Frontal cortex (tissue), 4 donors: ENCODE results near the gene KIF26B. TPM values are rescaled to one million over a fixed set of nuclear protein-coding genes. Genes with fewer than 3 reads are reported as not detected.

ENCODE experiments used
- DNase-seq, 2 donors: peaks; one replicate each; pipeline ENCODE4 v3.0.0; 2012; ENCODE audit warnings: low spot score in 2 of 2
- FAIRE-seq: peaks from 2 replicates; lab custom pipeline; 2012; peaks lifted over from hg19 to GRCh38; lab: Jason Lieb, UNC
- total RNA-seq: library from RNA; depleted of rRNA; stranded (reverse); fragments of >200 nt; gene quantifications from one replicate; pipeline ENCODE4 v1.2.3, GENCODE V29; 2014
- donor health status: control.
- donor health status: control.
- donor health status: control.

KIF26B gene
- total RNA-seq, 1 donor from 2014 or later: 11.4 TPM

DNA sequence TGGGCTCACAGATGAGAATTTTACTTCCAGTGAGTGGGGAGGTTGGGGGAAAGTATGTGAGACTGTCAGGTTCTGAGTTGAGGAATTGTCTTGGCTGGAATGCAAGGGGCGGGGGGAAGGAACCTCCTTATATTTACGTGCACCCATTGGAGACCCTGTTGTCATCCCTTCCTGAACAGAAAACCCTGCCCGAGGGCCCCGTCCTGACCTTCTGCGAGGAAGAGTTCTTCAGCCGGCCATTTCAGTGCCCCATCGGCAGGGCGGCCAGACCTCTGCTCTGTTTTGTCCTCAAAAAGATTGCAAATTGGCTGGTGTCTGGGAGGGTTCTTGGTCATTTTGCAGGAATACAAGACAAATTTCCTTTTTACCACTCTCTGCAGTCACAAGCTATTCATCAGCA, 7.1 kb downstream of the KIF26B start:
- DNase-seq: no peak
- FAIRE-seq: no peak

DNA sequence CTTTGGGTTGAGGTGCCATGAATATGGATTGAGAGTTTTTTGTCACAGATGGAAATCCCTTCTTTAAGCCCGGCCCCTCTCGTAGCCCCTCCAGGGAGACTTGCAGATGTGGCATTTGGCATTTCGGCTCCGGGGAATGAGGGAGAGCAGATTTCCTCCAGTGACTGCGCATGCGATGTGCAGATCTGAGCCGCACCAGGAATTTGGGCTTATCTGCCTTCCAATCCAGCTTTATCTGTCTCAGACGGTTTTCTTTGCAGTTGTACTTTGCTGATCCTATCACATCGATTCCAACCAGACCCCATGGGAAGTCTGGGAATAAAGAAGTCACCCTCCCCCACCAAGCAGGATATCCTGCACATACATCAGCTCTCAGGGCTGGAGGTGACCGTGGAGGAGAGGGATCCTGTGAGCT, 11.7 kb downstream of the KIF26B start:
- DNase-seq: no peak
- FAIRE-seq: no peak

DNA sequence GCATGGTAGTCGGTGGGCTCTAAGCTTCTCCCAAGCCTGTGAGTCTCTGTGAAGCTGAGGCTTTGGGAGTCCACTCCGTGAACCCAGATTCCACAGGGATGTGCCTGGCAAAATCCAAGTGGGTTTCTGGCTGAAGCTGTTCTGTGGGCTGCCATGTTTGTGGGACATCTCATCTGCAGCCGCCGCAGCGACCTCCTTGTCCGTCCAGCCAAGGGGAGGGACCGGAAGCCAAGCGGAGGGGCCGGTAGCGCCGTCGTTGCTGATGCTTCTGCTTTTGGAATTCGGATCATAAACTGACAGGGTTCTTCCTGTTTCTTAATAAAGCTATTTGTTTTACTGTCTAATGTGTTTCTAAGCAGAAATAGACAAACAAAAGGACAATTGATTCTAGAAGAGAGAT, 13.3 kb downstream of the KIF26B start:
- DNase-seq (no peak), FAIRE-seq (no peak)

DNA sequence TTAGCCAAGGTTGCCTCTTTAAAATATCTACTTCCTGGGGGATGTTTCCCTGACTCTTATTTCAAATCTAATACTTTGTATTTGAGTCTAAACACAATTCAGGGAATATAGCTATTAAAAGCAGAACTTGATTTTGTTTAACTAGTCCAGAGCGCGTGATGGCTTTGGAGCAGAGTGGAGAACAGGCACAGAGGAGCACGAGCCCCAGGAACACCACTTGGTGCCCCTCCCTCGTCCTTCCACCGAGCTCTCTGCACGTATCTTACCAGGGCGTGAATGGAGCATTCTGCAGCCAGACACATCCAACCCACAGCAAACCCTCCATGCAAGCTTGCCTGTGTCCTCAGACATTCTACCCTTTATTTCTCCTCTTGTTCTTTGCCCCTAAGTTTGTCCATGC, 14.1 kb downstream of the KIF26B start:
- FAIRE-seq: no peak

DNA sequence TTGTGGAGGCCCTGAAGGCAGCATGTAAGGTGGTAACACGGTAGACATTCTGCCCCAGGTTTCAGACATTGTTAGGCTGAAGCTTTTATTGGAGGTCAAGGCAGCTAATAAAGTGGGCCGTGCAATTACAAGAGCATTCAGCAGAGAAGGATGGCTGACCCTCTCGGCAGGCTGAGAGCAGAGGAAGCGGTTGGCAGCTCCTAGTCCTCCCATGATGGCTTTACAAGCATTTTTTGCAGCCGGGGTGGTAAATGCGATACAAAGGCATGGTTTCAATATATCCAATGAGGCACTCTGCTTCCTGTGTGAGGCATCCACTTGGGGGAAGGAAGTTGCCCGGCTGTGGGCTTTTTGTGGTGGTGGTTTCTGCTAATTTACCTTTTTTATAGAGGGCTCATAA, 14.6 kb downstream of the KIF26B start:
- FAIRE-seq: no peak
- DNase-seq: no peak

More for the DNA sequence above, 14.1 kb downstream of the KIF26B start:
- no peak for DNase-seq

DNA sequence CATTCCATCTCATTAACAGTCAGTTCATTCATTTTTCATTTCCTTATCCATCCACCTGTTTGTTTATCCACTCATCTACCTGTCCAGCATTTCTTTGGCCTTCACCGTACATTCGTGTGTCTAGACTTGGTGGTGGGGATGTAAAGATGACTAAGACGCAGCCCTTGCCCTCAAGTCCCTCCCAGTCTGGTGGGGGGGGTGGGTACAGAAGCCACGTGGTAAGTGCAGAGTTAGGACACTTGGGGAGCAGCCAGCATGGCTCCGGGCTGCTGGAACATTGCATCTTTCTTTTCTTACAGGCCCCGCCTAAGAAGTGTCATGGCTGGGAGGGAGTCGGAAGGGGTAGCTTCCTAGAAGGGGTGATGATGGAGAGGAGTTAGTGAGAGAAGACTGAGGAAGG, 17.2 kb downstream of the KIF26B start:
- FAIRE-seq (no peak), DNase-seq (no peak)

DNA sequence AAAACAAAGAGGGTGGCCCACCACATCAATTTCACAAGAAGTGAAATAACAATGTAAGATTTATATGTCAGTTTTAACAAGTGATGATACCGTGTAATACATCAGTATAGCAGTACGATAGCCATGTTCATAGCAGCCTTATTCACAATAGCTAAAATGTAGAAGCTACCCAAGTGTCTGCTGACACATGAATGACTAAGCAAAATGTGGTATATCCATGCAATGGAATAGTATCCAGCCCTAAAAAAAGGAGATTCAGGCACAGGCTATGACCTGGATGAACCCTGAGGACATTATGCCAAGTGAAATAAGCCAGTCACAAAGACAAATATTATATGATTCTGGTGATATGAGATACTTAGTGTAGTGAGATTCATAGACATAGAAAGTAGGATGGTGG, 18.0 kb downstream of the KIF26B start:
- DNase-seq (no peak), FAIRE-seq (no peak)

DNA sequence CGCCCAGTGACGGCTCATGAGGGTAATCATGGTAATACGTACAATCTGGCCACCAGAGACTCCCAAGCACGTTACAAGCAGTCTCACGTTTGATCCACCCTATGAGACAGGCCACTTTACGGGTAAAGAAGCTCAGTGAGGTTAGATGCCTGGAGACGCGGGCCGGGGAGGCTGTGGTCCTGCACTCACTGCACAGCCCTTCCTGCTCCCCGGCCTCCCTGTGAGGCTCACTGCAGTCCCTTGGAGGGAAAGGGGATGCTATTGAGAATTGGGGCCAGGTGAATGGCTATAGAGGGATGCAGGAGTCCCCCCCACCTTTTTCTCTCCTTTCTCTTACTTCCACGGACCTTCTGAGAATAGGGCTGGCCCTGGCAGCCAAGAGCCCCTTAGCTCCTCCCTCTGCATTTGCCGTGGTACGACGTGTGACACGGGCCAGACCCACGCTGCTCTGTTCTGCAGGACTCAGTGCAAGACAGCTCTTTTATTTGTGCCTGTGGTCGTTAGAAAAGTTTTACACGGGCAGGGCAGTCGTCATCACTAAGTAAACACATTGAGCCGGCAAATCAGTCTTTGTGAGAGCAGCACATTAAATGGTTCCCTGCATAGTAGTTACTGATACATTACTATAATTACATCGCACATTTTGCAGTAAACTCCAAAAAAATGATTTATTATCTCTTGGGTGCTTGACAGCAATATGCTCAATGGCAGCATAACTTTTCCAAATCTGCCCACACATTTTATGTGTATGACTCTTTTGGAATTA, 18.8 kb downstream of the KIF26B start:
- no peak for DNase-seq
- FAIRE-seq: no peak

DNA sequence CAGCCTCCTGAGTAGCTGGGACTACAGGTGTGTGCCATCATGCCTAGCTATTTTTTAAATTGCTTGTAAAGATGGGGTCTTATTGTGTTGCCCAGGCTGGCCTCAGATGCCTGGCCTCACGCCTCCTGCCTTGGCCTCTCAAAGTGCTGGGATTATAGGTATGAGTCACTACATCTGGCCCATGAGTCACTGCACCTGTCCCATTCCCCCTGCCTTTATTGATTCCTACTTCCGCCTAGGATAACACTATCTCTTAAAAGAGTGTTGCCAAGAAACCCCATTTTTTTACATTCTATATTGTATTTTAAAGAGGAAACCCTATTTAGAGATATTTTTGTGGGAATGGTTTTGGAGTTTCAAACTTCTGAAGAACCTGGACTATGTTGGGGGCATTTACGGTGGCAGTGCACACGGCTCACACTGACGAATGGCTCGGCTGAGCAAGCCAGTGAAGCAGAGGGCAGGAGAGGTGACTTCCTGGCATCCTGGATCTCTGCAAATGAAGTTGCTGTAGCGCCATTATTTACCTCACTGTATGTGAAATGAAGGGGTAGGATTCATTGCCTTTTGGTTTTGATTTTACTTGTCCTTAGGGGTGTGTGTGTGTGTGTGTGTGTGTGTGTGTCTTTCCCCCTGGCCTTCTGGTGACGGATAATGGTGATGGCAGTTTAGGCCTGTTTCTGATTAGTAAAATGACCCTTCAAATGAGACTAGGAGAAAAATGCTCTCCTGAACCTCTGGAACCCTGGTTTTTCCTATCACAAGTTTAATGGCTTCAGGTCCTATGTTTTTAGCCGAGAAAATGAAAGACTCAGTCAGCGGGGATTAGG, 22.5 kb downstream of the KIF26B start:
- FAIRE-seq (no peak), DNase-seq (no peak)

DNA sequence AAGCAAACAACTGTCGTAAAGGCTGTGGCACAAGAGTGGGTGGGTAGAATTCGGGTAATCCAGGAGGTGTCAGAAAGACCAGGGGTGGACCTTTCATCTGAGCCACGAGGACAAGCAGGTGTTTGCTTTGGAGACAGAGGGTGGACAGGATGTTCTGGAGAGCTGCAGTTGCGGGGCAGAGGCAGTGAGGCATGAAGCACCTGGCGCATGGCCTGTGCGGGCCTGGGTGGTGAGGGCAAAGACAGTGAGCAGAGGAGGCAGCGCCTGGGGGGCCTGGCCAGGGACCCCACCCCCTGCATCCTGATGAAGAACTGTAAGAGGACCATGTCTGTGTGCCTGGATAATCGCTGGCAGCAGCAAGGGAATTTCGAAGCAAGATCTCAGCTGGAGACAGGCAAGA, 24.9 kb downstream of the KIF26B start:
- no peak for FAIRE-seq
- no peak for DNase-seq

DNA sequence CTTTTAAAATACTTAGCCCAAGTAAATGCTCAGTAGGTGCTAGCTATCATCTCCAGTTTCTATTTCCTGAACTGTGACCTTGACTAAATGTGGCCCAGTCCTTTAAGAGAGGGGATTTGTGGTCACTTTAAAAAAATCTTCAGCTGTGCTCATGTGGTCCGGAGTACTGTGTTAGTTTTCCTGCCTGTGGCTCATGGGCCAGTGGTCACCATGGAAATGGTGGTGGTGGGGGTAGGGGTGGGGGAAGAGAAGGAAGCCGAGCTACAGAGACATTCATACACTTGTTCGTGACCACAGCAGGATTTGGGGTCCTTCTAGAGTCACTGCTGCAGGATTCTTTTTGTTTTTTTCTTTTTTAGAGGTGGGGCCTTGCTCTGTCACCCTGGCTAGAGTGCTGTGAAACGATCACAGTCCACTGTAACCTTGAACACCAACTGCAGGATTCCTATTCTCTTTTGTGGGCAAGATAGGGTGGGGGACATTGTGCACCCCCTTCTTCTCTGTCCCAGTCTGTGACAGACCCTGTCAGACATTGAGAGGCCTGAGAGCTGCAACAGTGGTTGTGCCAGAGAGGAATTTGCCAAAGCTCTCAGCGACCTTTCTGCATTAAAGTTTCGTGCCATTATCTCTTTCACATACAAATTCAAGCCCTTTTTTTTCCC, 25.8 kb downstream of the KIF26B start:
- FAIRE-seq (no peak), DNase-seq (no peak)

DNA sequence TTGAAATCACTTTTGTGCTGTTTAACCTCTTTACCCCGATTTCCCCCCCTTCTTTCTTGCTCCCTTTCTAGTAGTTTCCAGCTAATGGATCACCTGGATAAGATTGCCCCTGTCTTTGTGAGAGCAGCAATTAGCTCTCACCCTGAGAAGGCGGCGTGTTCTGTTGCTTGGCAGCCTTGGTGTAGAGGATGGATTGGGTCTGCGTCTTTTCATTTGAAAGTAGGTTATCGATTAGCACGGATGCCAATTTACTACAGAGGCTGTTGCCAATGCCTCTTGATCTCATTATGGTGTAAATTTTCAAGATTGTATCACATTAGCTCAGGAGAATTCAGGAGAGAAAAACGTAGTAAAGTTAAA, 26.4 kb downstream of the KIF26B start:
- no peak for FAIRE-seq

DNA sequence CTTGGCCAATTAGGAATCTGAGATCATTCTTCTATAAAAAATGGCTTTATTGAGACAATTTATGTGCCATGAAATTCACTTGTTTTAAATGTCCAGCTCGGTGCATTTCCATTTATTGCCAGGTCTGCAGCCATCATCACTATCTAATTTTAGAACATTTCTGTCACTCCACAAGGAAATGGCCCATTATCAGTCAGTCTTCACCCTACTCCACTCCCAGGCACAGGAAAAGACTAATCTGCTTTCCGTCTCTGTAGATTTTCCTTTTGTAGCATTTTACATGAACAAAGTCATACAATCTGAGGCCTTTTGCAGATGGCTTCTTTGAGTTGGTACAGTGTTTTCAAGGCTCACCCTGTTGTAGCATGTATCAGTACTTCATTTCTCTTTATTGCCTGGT, 27.2 kb downstream of the KIF26B start:
- FAIRE-seq: no peak
- no peak for DNase-seq

More for the DNA sequence above, 26.4 kb downstream of the KIF26B start:
- no peak for DNase-seq

DNA sequence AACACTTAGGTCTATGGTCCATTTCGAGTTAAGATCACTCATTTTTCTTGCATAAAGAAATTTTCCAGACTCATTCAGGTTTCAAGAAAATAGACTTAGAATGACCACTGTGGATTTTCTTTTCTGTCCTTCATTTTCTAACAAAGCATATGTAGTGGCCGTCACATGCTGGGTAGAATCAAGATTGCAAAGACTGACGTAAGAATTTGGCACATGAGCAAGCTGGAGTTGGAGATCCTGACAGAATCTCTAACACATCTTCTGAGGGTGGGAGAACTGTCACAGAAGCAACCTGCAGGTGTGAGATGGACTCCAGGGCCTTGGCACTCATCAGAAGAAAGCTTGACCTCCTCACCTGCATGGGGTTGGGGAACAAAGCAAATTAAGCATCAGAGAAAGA, 28.6 kb downstream of the KIF26B start:
- FAIRE-seq (no peak), DNase-seq (no peak)

DNA sequence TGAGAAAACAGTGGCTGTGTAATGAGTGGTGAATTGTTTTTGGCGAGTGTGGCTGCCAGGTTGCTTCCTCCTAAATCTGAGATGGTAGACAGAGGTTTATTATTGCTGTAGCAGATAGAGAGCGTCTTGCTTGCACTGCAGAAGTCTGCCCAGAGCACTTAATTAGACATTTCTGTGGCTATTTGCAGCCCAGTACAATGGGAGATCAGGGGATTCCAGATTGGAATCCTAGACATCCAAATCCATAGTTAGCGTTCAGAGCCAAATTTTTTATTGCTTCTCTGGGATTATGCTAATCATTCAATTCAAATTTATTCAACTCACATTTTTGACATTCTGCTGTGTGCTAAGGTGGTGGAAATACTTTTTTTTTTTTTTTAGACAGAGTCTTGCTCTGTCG, 30.0 kb downstream of the KIF26B start:
- DNase-seq (no peak), FAIRE-seq (no peak)

DNA sequence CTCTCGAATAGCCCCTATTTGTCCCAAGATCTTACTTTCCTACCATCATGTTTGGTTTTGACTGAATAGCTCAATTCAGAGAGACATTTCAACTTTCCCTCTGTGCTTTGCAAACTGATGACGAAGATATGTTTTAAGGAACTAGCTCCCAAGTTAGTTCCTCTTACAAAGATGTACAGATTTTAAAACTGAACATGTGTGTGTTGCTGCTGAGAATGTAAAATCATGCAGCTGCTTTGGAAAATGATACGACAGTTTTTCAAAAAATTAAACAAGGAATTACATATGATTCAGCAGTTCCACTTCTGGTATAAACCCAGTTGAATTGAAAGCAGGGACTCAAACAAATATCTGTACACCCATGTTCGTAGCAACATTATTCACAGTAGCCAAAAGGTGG, 33.6 kb downstream of the KIF26B start:
- DNase-seq (no peak), FAIRE-seq (no peak)

DNA sequence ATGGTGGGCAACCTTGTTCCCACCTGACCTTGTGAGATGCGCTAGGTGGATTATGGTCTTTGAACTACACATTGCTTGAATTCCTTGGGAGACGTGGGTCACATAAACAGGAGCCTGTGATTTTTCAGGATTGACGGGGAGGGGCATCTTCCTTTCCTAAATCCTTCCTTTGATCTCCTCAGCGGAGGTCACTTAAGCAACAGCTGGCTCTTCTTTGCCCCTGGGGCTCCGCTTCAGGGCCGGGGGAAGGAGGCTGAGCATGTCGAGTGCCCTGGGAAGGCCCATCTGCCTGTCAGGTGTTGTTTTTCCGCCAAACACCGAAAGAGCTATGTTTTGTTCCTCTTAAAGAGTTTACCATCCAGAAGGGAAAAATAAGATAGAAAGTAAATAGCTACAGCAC, 40.6 kb downstream of the KIF26B start:
- FAIRE-seq (no peak), DNase-seq (no peak)

DNA sequence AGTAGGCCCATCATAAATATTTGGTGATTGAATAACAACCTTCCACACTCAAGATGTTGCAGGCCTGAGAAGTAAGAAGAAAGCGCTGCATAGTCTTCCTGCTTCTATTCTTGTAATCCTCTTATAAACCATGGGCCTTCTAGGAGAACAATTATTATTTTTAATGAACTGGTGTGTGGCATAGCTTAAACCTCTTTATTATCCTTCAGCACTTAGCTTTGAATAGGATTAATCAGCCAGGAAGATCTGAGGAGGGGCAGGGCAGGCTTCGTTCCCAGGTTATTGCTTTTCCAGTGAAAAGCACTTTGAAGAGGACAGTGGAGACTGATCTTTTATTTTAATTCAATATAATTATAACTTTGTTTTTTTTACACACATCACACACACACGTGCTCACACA, 42.3 kb downstream of the KIF26B start:
- DNase-seq (no peak), FAIRE-seq (no peak)

DNA sequence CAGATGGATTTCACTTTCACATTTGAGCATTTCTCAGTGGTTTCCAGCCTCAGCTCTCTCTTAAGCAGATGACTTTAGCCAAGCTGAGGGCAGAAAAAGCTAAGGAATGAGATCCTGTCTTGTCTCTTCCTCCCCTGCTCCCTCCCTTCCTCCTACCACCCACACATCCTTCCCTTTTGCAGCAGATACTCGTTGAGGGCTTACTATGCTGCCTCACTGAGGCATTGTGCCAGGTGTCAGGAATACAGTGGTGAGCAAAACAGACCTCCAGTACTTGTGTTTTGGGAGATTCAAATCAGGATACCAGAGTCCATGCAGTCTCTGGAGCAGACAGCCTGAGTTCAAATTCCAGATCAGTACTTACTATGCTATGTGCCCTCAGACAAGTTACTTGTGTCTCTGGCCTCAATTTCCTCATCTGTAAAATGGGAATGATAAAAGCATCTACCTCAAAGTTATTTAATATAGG, 43.2 kb downstream of the KIF26B start:
- no peak for DNase-seq
- no peak for FAIRE-seq

DNA sequence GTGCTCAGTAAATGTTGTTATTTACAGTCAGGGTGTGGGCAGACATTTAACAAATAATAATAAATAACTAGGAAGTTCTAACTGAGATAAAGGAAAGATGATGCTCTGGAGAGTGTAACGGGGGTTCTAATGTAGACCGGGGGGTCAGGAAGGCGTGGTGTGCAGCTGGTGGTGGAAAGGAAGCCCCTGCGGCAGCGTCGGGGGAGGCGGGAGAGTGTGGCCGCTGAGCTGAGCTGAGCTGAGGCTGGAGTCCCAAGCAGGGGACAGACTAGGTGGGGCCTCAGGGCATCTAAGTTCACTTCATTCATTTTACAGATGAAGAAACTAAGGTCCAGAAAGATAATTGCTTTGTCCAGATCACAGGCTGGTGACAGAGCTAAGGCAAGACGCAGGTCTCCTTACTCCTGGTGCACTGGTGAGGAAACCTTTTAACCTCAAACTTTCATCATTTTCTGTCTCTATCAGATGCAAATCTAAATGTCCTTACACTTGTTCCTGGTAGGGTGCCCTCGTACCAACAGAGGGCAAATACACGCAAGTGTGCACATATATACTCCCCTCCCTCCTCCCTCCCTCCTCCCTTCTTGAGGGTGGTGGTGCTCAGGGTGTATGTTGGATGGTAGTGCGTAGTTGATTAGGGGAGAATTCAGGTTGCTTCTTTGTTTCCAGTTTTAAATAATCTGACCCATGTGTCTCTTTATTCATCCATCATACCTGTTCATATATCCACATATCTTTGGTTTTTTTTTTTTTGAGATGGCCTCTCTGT, 44.1 kb downstream of the KIF26B start:
- FAIRE-seq: no peak

More for the DNA sequence above, 44.1 kb downstream of the KIF26B start:
- no peak for DNase-seq
